HG03097 (cell line): ENCODE measurements around the gene NEDD4.
"Not testable (repeated sequence)": the region's sequence is repeated elsewhere in the genome, so short reads cannot be mapped to it uniquely, and the experiment has no call there.

Experiments
- ATAC-seq: cut with Tn5 transposase; IDR thresholded peaks from one replicate; pipeline ENCODE4 v1.9.1; 2021; ENCODE audit not compliant: unreplicated experiment, low FRiP score

Gene NEDD4

DNA sequence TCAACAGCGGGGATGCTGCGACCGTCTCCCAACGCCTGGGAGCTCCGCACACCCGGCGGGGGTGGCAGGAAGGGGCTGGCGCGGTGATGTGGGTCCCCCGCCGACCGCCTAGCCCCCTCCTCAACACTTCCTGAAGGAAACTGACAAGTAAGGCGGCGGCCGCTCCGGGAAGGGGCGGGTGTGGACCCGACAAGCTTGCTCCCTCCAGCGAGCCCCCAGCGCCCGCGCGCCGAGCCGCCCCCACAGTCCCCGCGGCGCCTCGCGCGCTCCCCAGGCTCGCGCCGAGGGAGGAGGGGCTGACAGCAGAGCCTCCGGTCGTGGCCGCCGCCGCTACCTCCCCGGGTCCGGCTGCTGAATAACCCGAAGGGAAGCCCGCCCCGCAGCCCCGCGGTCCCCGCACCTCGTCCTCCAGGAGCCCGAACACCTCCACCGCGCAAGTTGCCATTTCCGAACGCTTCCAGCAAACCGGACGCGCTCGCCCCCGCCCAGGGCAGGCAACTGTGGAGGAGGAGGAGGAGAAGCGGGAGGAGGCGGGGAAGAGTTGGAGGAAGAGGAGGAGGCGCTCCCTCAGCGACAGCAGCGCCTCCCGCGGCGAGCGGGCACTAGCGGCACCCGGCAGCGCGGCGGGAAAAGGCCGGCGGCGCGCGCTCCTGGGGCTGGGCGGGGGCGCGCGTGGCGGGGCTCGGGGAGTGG, at the start of gene NEDD4:
Gene NEDD4 (minus strand): TSS at position 502 of the 693 bp plus-strand sequence. CDS start 57 bp downstream, at position 445.
- ATAC-seq: peak; percentile 90

DNA sequence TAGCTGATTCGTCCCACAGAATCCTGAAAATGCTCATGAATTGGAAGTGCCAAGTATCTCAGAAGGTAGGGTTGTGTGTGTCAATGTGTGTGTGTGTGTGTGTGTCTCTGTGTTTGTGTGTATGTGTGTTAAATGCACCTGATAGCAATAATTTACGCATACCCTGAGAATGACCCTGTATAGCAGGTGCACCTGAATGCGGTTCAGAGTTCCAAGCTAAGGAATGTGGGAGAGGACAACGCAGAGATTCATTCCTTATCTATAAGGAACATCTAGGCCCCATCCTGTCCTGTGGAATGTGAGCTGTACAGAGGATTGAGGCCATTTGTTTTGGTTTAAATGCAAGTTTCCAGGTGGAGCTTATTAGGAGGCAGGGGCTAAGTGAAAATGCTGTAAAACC, 49.1 kb upstream of the NEDD4 start:
- ATAC-seq: no peak

DNA sequence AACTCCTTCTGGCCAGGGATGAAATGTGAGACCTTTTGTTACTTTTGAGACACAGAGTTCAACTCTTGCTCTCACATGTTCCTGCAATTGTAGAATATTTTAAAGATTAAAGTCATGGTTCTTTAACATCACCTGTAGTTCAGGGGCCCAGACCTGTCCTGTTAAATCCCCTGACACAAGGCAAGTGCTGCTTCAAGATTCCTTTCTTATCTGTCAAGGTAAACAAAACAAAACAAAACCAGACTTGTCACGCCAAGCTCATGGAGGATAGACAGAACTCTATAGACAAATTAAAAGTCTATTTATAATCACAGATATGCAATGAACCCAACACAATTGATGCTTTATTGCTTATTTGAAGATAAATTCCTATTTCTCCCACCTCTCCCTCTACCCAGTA, 48.6 kb upstream of the NEDD4 start:
- no peak for ATAC-seq

DNA sequence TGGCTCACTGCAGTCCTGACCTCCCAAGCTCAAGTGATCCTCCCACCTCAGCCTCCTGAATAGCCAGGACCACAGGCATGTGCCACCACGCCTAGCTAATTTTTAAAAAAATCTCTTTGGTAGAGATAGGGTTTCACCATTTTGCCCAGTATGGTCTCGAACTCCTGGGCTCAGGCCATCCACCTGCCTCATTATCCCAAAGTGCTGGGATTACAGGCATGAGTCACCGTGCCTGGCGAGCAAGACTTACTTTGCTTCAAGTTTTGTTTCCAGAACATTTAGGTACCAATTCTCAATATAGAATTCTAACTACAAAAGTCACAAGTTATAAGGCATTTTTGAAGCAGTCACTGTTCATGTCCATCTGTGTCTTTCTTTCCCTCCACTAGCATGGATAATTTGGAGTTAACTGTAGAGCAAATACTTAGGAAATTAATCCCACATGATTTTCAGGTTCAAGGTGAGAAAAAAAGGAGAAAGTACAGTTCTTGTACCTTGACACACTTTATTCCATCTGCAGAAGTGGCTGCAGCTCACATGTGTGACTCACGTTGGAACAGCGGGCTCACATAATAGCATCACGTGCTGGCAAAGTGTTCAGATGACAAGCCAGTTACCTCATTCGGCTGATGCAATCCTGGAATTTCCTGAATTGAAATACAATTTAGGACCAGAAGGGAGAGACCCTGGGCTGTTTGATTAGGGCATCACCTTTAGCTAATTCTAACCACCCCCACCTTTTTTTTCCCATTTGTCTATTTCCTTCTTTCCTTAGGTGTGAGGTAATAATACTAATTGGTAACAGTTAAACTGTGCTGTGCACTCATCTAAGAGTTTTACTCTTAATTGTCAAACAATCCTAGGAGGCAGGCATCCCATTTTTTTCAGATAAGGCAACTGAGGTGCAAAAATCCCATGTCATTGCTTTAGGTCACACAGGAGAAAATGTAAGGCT, 46.9 kb upstream of the NEDD4 start:
- ATAC-seq: no peak

DNA sequence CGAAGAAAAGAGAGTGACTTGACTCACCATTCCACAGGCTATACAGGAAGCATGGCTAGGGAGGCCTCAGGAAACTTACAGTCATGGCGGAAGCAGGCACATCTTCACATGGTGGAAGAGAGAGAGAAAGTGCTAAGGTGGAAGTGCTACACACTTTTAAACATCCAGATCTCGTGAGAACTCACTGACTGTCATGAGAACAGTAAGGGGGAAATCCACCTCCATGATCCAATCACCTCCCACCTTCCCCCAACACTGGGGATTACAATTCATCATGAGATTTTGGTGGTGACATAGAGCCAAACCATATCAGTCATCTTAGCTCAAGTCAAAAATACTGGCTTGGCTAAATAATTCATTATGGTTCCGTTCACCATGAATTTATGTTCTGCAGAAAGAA, 45.3 kb upstream of the NEDD4 start:
- ATAC-seq: no peak

DNA sequence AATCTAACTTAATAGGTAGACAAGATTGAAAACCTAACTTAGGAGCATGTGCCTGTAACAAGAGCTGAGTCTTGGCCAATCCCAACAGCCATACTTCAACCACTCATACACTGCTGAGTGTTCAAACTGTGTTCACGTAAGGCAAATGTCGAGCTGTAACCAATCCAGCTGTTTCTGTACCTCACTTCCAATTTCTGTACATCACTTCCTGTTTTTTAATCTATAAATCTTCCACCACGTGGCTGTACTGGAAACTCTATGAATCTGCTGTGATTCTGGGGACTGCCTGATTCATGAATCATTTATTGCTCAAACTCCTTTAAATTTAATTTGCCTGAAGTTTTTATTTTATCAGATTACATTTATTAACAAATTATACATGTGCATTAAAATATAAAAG, 44.6 kb upstream of the NEDD4 start:
- no peak for ATAC-seq

DNA sequence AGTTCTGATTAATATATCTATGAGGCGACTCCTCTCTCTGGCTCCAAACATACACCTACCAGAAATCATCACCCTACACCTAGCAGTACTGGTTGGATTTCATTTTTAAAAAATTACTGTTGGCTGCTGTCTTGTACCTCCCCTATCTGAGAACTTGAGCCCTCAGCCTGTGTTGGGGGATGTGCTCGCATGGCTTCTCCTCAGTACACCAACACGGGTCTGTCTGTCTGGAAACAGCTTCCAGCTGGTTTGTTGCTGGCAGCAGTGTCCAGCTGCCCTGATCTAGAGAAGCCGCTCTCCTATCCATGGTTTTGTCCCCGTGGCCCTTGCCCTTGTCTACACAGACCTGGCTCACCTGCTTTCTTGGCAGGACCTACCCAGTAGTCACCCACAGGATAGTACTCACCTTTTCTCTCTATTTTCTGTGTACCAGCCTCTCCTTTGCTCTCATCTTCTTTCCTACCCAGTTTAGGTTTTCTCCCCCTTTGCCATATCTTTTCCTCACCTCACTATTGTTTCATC, 43.2 kb upstream of the NEDD4 start:
- ATAC-seq: no peak

DNA sequence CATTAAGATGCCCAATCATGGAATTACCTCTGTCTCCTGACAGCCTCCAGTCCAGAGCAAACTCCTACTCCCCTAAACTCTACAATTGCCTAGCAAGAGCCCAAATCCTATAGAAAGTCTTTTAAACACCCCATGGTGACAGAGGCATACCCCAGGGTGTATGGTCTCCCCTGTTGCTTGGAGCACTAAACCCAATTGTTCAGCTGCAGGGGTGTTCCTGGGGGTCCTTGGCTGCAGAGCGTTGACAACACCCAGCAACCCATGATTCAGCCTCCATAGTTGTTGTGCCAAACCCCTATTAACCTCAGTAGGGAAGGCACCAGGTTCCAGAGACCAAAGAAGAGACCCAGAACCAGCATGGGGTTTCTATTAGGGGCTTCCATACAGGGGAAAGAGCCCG, 41.8 kb upstream of the NEDD4 start:
- no peak for ATAC-seq

DNA sequence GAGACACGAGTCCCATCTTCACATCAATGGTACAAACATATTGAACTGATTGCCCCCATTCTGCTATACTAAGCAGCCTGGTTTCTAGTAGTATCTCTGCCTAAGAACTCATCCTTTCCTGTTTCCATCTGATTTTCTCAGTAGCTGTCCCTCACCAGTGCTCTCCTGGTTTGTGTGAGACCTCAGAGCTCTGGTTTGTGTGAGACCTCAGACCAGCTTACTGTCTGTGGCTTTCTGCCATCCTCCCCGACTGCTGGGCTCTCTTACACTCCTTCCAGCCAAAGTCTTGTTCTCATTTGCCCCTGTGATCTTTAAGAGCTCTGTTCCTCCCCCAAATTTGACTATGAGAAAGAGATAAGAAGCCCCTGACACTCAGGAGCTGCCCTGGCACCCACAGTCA, 41.1 kb upstream of the NEDD4 start:
- no peak for ATAC-seq

DNA sequence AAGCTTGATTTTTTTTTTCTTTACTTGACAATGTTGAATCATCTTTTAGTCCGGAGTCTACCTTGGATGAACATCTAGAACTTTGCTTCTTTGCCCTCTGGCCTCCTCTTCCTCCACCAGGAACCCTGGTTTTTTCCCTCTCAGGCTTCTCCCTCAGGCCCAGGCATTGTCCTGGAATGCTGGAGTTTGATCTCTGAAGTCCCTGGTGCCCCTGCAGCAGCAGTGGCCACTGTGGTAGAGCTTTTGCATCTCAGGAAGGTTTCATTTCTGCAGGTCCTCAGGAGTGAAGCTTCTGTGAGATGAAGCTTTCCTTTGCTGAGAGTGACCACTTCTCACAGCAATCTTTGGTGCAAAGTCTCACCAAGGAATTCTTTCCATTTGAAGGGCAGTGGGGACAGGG, 39.0 kb upstream of the NEDD4 start:
- no peak for ATAC-seq

DNA sequence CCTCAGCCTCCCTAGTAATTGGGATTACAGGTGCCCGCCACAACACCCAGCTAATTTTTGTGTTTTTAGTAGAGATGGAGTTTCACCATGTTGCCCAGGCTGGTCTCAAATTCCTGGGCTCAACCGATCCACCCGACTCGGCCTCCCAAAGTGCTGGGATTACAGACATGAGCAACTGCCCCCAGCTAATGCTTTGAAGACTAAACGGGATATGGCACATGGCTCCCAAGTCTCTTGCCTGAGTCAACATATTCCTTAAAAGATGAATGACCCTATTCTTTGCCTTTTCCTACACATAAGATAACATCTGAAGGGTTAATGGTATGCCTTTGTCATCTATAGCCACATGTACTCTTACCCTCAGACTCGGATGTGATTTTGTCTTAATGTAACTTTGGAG, 38.4 kb upstream of the NEDD4 start:
- ATAC-seq: no peak

DNA sequence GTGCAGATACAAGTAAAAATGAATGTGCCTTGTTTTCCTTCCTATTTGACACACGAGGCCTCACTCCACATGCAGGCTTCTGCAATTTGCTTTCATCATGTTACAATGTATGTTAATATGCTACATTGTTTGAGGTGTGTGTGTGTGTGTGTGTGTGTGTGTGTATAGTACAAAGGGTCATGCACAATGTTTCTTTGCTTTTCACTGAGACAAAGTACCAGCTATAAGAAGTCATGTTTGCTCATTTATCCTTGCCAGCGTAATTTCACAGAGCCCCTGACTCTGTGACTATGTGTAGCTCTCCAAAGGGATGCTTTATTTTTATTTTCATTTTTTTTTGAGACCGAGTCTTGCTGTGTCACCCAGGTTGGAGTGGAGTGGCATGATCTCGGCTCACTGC, 38.0 kb upstream of the NEDD4 start:
- no peak for ATAC-seq

DNA sequence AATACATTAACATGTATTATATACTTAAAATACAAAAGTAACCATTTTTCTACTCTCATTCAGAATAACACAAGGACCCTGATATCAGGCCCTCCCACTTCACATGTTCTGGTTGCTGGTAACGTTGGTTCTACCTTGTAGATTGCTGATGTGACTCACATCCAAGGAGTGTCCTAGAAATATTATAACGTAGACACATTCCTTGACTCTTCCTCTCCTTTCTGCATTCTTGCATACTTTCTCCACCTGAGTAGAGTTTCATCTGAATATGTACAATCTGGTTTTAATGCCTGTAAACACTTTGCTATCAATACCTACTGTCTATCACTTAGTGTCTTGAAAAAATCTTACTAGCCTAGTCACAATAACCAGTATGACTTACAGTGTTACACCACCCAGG, 35.0 kb upstream of the NEDD4 start:
- ATAC-seq: no peak

DNA sequence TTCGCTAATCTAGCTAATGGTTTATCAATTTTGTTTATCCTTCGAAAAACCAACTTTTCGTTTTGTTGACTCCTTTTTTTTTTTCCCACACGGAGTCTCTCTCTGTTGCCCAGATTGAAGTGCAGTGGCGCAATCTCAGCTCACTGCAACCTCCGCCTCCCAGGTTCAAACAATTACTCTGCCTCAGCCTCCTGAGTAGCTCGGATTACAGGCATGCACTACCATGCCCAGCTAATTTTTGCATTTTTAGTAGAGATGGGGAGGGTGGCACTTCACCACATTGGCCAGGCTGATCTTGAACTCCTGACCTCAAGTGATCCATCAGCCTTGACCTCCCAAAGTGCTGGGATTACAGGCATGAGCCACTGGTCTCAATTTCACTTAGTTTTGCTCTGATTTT, 29.7 kb upstream of the NEDD4 start:
- ATAC-seq: not testable (repeated sequence)

DNA sequence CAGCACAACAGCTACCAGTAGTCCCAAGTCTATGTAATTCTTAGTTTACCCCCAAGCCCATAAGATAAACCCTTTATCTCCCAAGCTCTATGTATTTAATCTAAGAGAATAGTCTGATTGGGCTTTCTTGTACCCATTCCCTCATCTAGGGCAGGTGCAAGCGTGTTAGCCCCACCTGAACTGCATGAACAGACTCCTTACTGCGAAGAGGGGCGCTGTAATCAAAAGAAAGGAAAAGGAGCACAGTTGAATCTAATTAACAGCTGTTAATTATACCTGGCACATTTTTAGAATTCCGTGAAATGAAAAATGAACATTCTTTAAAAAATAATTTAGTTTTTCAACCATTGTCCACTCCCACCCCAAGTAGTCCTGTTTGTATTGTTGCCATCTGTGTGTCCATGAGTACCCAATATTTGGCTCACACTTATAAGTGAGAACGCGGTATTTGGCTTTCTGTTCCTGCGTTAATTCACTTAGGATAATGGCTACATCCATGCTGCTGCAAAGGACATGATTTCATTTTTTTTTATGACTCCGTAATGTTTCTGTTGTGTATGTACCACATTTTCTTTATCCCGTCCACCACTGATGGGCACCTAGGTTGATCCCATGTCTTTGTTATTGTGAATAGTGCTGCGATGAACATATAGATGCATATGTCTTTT, 26.5 kb upstream of the NEDD4 start:
- no peak for ATAC-seq

DNA sequence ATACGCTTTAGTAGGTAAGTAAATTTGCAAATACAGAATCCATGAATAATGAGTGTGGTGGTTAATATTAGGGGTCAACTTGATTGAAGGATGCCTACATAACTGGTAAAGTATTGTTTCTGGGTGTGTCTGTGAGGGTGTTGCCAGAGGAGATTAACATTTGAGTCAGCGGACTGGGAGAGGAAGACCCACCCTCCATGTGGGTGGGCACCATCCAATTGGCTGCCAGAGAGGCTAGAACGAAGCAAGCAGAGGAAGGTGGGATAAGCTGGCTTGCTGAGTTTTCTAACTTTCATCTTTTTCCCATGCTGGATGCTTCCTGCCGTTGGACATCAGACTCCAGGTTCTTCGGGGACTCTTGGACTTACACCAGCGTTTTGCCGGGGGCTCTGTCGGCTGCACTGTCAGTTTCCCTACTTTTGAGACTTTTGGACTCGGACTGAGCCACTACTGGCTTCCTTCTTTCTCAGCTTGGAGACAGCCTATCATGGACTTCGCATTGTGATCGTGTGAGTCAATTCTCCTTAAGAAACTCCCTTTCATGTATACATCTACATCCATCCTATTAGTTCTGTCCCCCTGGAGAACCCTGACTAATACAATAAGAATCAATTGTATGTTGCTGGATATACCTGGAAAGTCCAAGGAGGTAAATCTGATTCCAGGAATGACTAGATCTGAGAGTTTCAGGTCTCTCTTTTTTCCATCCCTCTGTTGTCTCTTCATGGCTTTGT, 25.8 kb upstream of the NEDD4 start:
- ATAC-seq: no peak

DNA sequence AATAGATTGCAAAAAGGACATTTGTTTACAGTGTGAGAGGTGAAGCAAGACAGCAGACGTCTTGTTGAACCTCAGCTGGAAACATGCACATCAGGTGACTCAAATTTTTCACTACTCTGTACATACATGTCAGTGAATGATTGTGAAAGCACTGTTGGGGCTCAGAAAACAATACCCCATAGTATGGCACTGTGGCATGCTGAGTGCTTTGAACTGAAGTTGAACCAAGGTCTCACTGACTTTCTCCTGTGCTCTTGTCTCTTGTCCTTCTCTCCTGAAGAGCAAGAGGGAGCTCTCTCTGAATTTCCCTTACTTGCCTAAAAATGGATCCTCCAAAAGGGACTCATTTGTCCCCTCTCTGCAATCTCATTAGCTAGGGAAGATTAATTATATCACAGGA, 24.5 kb upstream of the NEDD4 start:
- ATAC-seq: no peak

DNA sequence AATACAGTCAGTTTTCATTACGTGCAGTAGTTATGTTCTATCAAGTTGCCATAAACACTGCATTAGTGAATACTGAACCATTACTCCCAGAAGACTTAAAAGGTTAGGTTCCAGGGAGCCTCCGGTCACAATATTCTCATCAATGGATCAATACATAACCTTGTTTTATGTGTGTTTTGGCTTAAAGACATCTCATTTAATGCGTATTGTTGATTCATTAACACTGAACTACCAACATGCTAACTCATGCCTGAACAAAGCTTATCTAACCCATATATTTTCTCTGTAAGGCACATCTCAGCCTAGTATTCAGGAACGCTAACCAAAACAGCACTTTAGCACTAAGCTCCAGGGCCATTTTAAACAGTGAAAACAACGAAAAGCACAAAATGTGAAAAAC, 24.1 kb upstream of the NEDD4 start:
- no peak for ATAC-seq

DNA sequence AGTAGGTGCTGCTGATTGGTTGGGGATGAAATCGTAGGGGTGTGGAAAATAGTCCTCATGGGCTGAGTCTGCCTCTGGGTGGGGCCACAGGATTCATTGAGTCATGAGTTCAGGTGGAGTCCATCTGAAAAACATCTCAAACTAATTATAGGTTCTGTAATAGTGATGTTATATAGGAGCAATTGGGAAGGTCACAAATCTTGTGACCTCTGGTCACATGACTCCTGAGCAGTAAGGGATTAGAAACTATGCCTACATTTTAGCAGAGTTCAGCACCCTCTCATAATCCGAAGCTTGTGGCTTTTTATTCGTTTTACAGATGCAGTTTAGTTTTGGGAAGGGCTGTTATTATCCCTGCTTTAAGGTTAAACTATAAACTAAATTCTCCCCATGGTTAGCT, 22.9 kb upstream of the NEDD4 start:
- no peak for ATAC-seq

DNA sequence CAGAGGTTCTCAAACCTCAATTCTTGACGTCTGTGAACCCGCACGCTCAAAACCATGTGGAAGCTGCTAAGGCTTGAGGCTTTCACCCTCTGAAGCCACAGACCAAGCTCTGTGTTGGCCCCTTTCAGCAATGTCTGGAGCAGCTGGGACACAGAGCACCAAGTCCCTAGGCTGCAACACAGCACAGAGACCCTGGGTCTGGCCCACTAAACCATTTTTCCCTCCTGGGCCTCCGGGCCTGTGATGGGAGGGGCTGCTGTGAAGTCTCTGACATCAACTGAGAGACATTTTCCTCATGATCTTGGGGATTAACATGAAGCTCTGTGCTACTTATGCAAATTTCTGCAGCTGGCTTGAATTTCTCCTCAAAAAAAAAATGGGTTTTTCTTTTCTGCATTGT, 21.3 kb upstream of the NEDD4 start:
- ATAC-seq: no peak

DNA sequence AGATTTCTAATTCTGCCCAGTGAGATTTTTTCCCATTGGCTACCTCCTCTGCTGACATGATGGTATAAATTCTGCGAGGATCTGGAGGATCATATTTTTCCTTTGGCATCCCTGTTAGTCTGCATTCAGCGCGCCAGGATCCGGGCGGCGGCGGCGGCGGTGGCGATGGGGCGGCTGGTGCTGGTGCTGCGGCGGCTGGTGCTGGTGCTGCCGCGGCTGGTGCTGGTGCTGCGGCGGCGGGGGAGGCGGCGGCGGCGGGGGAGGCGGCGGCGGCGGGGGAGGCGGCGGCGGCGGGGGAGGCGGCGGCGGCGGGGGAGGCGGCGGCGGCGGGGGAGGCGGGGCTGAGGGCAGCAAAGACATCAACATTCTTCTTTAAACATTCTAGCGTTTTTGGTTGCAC, 13.6 kb upstream of the NEDD4 start:
- ATAC-seq: not testable (repeated sequence)
